ENCODE measurements around the gene RBM7.

Gene RBM7

DNA sequence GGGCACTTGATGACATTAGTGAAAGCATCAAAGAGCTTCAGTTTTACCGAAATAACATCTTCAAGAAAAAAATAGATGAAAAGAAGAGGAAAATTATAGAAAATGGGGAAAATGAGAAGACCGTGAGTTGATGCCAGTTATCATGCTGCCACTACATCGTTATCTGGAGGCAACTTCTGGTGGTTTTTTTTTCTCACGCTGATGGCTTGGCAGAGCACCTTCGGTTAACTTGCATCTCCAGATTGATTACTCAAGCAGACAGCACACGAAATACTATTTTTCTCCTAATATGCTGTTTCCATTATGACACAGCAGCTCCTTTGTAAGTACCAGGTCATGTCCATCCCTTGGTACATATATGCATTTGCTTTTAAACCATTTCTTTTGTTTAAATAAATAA lies 49.4 kb downstream of the RBM7 start:
- FAIRE-seq, result no peak

DNA sequence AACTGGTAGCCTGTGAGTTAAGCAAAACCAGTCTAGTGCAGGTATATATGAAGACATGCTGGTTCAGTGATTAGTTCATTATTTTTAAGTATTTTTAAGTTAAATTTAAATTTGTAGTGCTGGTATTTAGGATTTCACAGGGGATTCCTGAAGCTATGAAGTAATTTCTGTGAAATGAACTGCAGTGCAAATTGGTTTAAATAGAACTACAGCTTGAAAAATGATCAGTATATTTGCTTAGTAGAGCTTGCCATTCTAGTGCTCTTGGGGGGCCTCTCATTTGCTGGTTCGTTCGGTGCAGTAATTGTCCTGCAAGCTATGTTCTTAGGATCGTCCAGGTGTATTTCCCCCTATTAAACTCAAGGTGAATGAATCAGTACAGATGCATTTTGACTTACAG lies 51.9 kb downstream of the RBM7 start:
- no peak for FAIRE-seq
